ENCODE measurements around the gene LSG1.
A peak's percentile ranks its signal among the peaks of the same experiment; 100 is the strongest.

Gene LSG1

GRCh38 chr3:194685065-194685717 lies 13.2 kb upstream of the LSG1 start:
- H2BK15ac ChIP-seq (ENCODE audit: low read depth, poor library complexity, severe bottlenecking), result no peak overlapping the region
- H3K4me1 ChIP-seq (ENCODE audit: control insufficient read depth, insufficient read depth, low read depth, low read length), result peaks cover 39% of the 10 kb centered on the region
- H3K18ac ChIP-seq (ENCODE audit: low read depth in 1 of 2, low read length in 2 of 2), result no peak overlapping the region
- peaks cover 5 to 10% of the 10 kb centered on the region in 2 experiments for H3K36me3 ChIP-seq (ENCODE audit: control insufficient read depth in 1 of 2, insufficient read depth in 2 of 2, low read depth in 1 of 2, low read length in 2 of 2)
- H2BK120ac ChIP-seq (ENCODE audit: low read depth, low read length), result no peak overlapping the region
- no peak overlapping the region for H2BK5ac ChIP-seq (ENCODE audit: low read depth, low read length, poor library complexity, severe bottlenecking)
- H3K4me2 ChIP-seq (ENCODE audit: low read length, poor library complexity, severe bottlenecking), result peak overlapping the region; percentile 95
- WGBS, result 79% methylated on average over 9 of the region's 13 CpGs
- DNase-seq, result no peak
- H3K9ac ChIP-seq (ENCODE audit: low read length), result peak overlapping the region; percentile 91
- H3K14ac ChIP-seq (ENCODE audit: low read length in 2 of 2), result no peak overlapping the region
- no peak overlapping the region for H4K8ac ChIP-seq (ENCODE audit: low read length)
- H4K91ac ChIP-seq (ENCODE audit: low read length), result no peak overlapping the region
- H3K4ac ChIP-seq (ENCODE audit: low read depth in 1 of 2, low read length in 2 of 2), result no peak overlapping the region
- H2BK12ac ChIP-seq (ENCODE audit: low read length in 2 of 2), result peak overlapping the region in 1 of 2 experiments; percentile 43
- no peaks in the 10 kb centered on the region for H3K9me3 ChIP-seq (ENCODE audit: control insufficient read depth, low read length)
- H3K27me3 ChIP-seq (ENCODE audit: control insufficient read depth in 1 of 2, insufficient read depth in 1 of 2, low read length in 2 of 2), result peaks cover 0 to 34% of the 10 kb centered on the region in 2 experiments
- H3K23ac ChIP-seq (ENCODE audit: low read length in 2 of 2), result no peak overlapping the region
- H2AFZ ChIP-seq (ENCODE audit: low read depth, low read length), result no peak overlapping the region
- no peak overlapping the region for H2AK5ac ChIP-seq (ENCODE audit: low read length, severe bottlenecking)
- no peak overlapping the region for H3K27ac ChIP-seq (ENCODE audit: low read length, poor library complexity, severe bottlenecking)
- peaks cover 1% of the 10 kb centered on the region for H3K79me1 ChIP-seq (replicated peaks; ENCODE audit: low read length, poor library complexity, severe bottlenecking)
- H3K4me3 ChIP-seq (ENCODE audit: insufficient read depth in 1 of 2, low read depth in 1 of 2, low read length in 2 of 2), result peak overlapping the region in 1 of 2 experiments; percentile 91

GRCh38 chr3:194683380-194683779 lies 11.4 kb upstream of the LSG1 start:
- Histone ChIP-seq H3K79me1 (replicated peaks; ENCODE audit: low read length, poor library complexity, severe bottlenecking) (peaks cover 1% of the 10 kb centered on the region), H3K36me3 (ENCODE audit: control insufficient read depth in 1 of 2, insufficient read depth in 2 of 2, low read depth in 1 of 2, low read length in 2 of 2) (peaks cover 2 to 5% of the 10 kb centered on the region in 2 experiments), H3K23ac (ENCODE audit: low read length in 2 of 2) (no peak overlapping the region), H4K8ac (ENCODE audit: low read length) (no peak overlapping the region), H2BK12ac (ENCODE audit: low read length in 2 of 2) (peak overlapping the region in 1 of 2 experiments; percentile 94), H3K4me1 (ENCODE audit: control insufficient read depth, insufficient read depth, low read depth, low read length) (peaks cover 33% of the 10 kb centered on the region), H3K4ac (ENCODE audit: low read depth in 1 of 2, low read length in 2 of 2) (no peak overlapping the region), H2BK5ac (ENCODE audit: low read depth, low read length, poor library complexity, severe bottlenecking) (no peak overlapping the region), H3K4me2 (ENCODE audit: low read length, poor library complexity, severe bottlenecking) (no peak overlapping the region), H3K18ac (ENCODE audit: low read depth in 1 of 2, low read length in 2 of 2) (peak overlapping the region in 1 of 2 experiments; percentile 80), H2AK5ac (ENCODE audit: low read length, severe bottlenecking) (no peak overlapping the region), H2BK15ac (ENCODE audit: low read depth, poor library complexity, severe bottlenecking) (no peak overlapping the region), H3K14ac (ENCODE audit: low read length in 2 of 2) (no peak overlapping the region), H3K27ac (ENCODE audit: low read length, poor library complexity, severe bottlenecking) (no peak overlapping the region), H3K9me3 (ENCODE audit: control insufficient read depth, low read length) (no peaks in the 10 kb centered on the region), H2BK120ac (ENCODE audit: low read depth, low read length) (no peak overlapping the region), H3K4me3 (ENCODE audit: insufficient read depth in 1 of 2, low read depth in 1 of 2, low read length in 2 of 2) (no peak overlapping the region), H3K9ac (ENCODE audit: low read length) (no peak overlapping the region), H4K91ac (ENCODE audit: low read length) (no peak overlapping the region), H3K27me3 (ENCODE audit: control insufficient read depth in 1 of 2, insufficient read depth in 1 of 2, low read length in 2 of 2) (peaks cover 0 to 43% of the 10 kb centered on the region in 2 experiments), H2AFZ (ENCODE audit: low read depth, low read length) (no peak overlapping the region)
- 100% methylated on average over 1 of the region's 2 CpGs for WGBS
- no peak for DNase-seq

- Histone ChIP-seq H3K27ac (ENCODE audit: low read length, poor library complexity, severe bottlenecking) (no peak overlapping the region), H2BK5ac (ENCODE audit: low read depth, low read length, poor library complexity, severe bottlenecking) (no peak overlapping the region), H3K4ac (ENCODE audit: low read depth in 1 of 2, low read length in 2 of 2) (no peak overlapping the region), H3K27me3 (ENCODE audit: control insufficient read depth in 1 of 2, insufficient read depth in 1 of 2, low read length in 2 of 2) (peaks cover 0 to 44% of the 10 kb centered on the region in 2 experiments), H3K23ac (ENCODE audit: low read length in 2 of 2) (peak overlapping the region in 1 of 2 experiments; percentile 54), H3K9ac (ENCODE audit: low read length) (peak overlapping the region; percentile 36), H2AFZ (ENCODE audit: low read depth, low read length) (peak overlapping the region; percentile 46), H2AK5ac (ENCODE audit: low read length, severe bottlenecking) (peak overlapping the region; percentile 49), H2BK15ac (ENCODE audit: low read depth, poor library complexity, severe bottlenecking) (peak overlapping the region; percentile 82), H4K91ac (ENCODE audit: low read length) (peak overlapping the region; percentile 87), H2BK12ac (ENCODE audit: low read length in 2 of 2) (peak overlapping the region; percentile 28 to 94), H4K8ac (ENCODE audit: low read length) (peak overlapping the region; percentile 59), H3K14ac (ENCODE audit: low read length in 2 of 2) (peak overlapping the region in 1 of 2 experiments; percentile 93), H3K4me1 (ENCODE audit: control insufficient read depth, insufficient read depth, low read depth, low read length) (peaks cover 28% of the 10 kb centered on the region), H3K36me3 (ENCODE audit: control insufficient read depth in 1 of 2, insufficient read depth in 2 of 2, low read depth in 1 of 2, low read length in 2 of 2) (peaks cover 0 to 5% of the 10 kb centered on the region in 2 experiments), H3K4me2 (ENCODE audit: low read length, poor library complexity, severe bottlenecking) (no peak overlapping the region), H3K9me3 (ENCODE audit: control insufficient read depth, low read length) (no peaks in the 10 kb centered on the region), H3K79me1 (replicated peaks; ENCODE audit: low read length, poor library complexity, severe bottlenecking) (peaks cover 1% of the 10 kb centered on the region), H3K18ac (ENCODE audit: low read depth in 1 of 2, low read length in 2 of 2) (peak overlapping the region; percentile 58 to 80), H3K4me3 (ENCODE audit: insufficient read depth in 1 of 2, low read depth in 1 of 2, low read length in 2 of 2) (no peak overlapping the region), H2BK120ac (ENCODE audit: low read depth, low read length) (no peak overlapping the region)
- 44% methylated on average over 14 of the region's 14 CpGs for WGBS
- peak; percentile 91 for DNase-seq
Measured at GRCh38 chr3:194682694-194683310, 10.8 kb upstream of the LSG1 start.

- H3K36me3 ChIP-seq (ENCODE audit: control insufficient read depth in 1 of 2, insufficient read depth in 2 of 2, low read depth in 1 of 2, low read length in 2 of 2), result peaks cover 0 to 5% of the 10 kb centered on the region in 2 experiments
- no peak overlapping the region for H3K14ac ChIP-seq (ENCODE audit: low read length in 2 of 2)
- no peak overlapping the region for H2BK5ac ChIP-seq (ENCODE audit: low read depth, low read length, poor library complexity, severe bottlenecking)
- H2AK5ac ChIP-seq (ENCODE audit: low read length, severe bottlenecking), result no peak overlapping the region
- DNase-seq, result no peak
- no peak overlapping the region for H3K4me2 ChIP-seq (ENCODE audit: low read length, poor library complexity, severe bottlenecking)
- peaks cover 1 to 46% of the 10 kb centered on the region in 2 experiments for H3K27me3 ChIP-seq (ENCODE audit: control insufficient read depth in 1 of 2, insufficient read depth in 1 of 2, low read length in 2 of 2)
- peaks cover 22% of the 10 kb centered on the region for H3K4me1 ChIP-seq (ENCODE audit: control insufficient read depth, insufficient read depth, low read depth, low read length)
- peak overlapping the region; percentile 36 for H3K9ac ChIP-seq (ENCODE audit: low read length)
- WGBS, result 37% methylated on average over 4 of the region's 4 CpGs
- H3K4me3 ChIP-seq (ENCODE audit: insufficient read depth in 1 of 2, low read depth in 1 of 2, low read length in 2 of 2), result no peak overlapping the region
- no peak overlapping the region for H3K23ac ChIP-seq (ENCODE audit: low read length in 2 of 2)
- peak overlapping the region; percentile 52 for H4K8ac ChIP-seq (ENCODE audit: low read length)
- H2BK120ac ChIP-seq (ENCODE audit: low read depth, low read length), result no peak overlapping the region
- H3K27ac ChIP-seq (ENCODE audit: low read length, poor library complexity, severe bottlenecking), result no peak overlapping the region
- H2BK15ac ChIP-seq (ENCODE audit: low read depth, poor library complexity, severe bottlenecking), result no peak overlapping the region
- no peak overlapping the region for H3K18ac ChIP-seq (ENCODE audit: low read depth in 1 of 2, low read length in 2 of 2)
- H3K9me3 ChIP-seq (ENCODE audit: control insufficient read depth, low read length), result no peaks in the 10 kb centered on the region
- no peaks in the 10 kb centered on the region for H3K79me1 ChIP-seq (replicated peaks; ENCODE audit: low read length, poor library complexity, severe bottlenecking)
- H3K4ac ChIP-seq (ENCODE audit: low read depth in 1 of 2, low read length in 2 of 2), result no peak overlapping the region
- peak overlapping the region; percentile 1 to 72 for H2BK12ac ChIP-seq (ENCODE audit: low read length in 2 of 2)
- no peak overlapping the region for H2AFZ ChIP-seq (ENCODE audit: low read depth, low read length)
- H4K91ac ChIP-seq (ENCODE audit: low read length), result peak overlapping the region; percentile 14
Measured at GRCh38 chr3:194682189-194682693, 10.2 kb upstream of the LSG1 start.
